GM23338 (cell line): ENCODE results near the gene LCE1A. TPM values are rescaled to one million over a fixed set of nuclear protein-coding genes. Genes with fewer than 3 reads are reported as not detected.

Experiments used
- EZH2 ChIP-seq: fragments of 200-600 bp; sonication (generic); IDR thresholded peaks from one replicate; pipeline ENCODE4 v1.8.0; 2017; ENCODE audit warnings: antibody characterized with exemption, mild to moderate bottlenecking, low read depth; ENCODE audit not compliant: unreplicated experiment
- JUNB ChIP-seq: IDR thresholded peaks from one replicate; pipeline ENCODE4 v1.6.1; 2016; ENCODE audit warnings: antibody characterized with exemption; ENCODE audit not compliant: unreplicated experiment
- NANOG ChIP-seq: IDR thresholded peaks from 2 replicates; pipeline ENCODE4 v1.6.1; 2016; ENCODE audit warnings: antibody characterized with exemption, borderline replicate concordance
- POLR2AphosphoS5 ChIP-seq: IDR thresholded peaks from 2 replicates; pipeline ENCODE4 v1.6.1; 2016; ENCODE audit warnings: antibody characterized with exemption, low read depth
- STAT1 ChIP-seq: IDR thresholded peaks from one replicate; pipeline ENCODE4 v1.6.1; 2016; ENCODE audit warnings: antibody characterized with exemption; ENCODE audit not compliant: unreplicated experiment
- ZNF114 ChIP-seq: fragments of 250-450 bp; sonication (Bioruptor Pico); IDR thresholded peaks from 2 replicates; pipeline ENCODE4 v1.5.0; 2020; ENCODE audit warnings: mild to moderate bottlenecking, moderate library complexity
- ZNF331 ChIP-seq: fragments of 250-450 bp; sonication (Bioruptor Pico); IDR thresholded peaks from 2 replicates; pipeline ENCODE4 v1.5.0; 2020; ENCODE audit warnings: low read depth, mild to moderate bottlenecking, moderate library complexity
- polyA plus RNA-seq: library from polyadenylated mRNA; unstranded; fragments of >200 nt; fragmentation: Nextera tagmentation; extraction: Ambion mirVana; gene quantifications from 2 replicates; pipeline ENCODE4 v1.2.1, GENCODE V29; 2016
- total RNA-seq: library from RNA; depleted of rRNA; stranded (reverse); fragments of >200 nt; shearing (Covaris generic); gene quantifications from 2 replicates; pipeline ENCODE4 v1.2.3, GENCODE V29; 2014
- TF ChIP-seq, protein P1 (sequence below): fragments of 250-450 bp; sonication (Bioruptor Pico); IDR thresholded peaks from 2 replicates; pipeline ENCODE4 v1.5.0; 2020; ENCODE audit warnings: mild to moderate bottlenecking, moderate library complexity
- TF ChIP-seq, protein P2 (sequence below), 2 experiments: fragments of 200-600 bp in 1 of 2; sonication (generic) in 1 of 2; conservative IDR thresholded peaks; 2 replicates each; pipeline versions ENCODE4 v1.5.1 to v1.6.1; 2016 to 2017; ENCODE audit warnings: antibody characterized with exemption in 2 of 2, low read depth in 2 of 2, mild to moderate bottlenecking in 2 of 2, moderate library complexity in 1 of 2
- TF ChIP-seq, protein P3 (sequence below): IDR thresholded peaks from 2 replicates; pipeline ENCODE4 v1.6.1; 2016; ENCODE audit warnings: antibody characterized with exemption

The LCE1A gene
- total and polyA plus RNA-seq, 2 experiments from 2014 or later = not detected

DNA sequence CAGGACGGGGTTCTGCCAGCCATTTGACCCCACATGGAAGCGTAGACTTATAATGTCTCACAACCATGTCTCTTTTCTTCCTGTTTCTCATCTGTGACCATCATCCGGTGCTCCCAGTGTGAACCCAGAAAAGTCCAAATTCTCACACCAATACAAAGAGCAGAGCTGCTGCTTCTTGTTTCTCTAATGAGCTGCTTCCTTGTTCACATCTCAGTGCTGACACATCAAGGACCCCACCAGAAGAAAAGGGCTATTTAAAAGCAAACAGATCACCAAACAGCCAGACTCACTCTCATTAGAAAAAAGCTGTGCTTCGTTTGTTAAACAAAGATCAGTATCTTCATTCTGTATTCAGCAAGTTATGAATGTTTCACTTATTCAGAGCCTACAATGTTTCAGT, 31.6 kb upstream of the LCE1A start (continued):
- TF ChIP-seq, protein P1, sequence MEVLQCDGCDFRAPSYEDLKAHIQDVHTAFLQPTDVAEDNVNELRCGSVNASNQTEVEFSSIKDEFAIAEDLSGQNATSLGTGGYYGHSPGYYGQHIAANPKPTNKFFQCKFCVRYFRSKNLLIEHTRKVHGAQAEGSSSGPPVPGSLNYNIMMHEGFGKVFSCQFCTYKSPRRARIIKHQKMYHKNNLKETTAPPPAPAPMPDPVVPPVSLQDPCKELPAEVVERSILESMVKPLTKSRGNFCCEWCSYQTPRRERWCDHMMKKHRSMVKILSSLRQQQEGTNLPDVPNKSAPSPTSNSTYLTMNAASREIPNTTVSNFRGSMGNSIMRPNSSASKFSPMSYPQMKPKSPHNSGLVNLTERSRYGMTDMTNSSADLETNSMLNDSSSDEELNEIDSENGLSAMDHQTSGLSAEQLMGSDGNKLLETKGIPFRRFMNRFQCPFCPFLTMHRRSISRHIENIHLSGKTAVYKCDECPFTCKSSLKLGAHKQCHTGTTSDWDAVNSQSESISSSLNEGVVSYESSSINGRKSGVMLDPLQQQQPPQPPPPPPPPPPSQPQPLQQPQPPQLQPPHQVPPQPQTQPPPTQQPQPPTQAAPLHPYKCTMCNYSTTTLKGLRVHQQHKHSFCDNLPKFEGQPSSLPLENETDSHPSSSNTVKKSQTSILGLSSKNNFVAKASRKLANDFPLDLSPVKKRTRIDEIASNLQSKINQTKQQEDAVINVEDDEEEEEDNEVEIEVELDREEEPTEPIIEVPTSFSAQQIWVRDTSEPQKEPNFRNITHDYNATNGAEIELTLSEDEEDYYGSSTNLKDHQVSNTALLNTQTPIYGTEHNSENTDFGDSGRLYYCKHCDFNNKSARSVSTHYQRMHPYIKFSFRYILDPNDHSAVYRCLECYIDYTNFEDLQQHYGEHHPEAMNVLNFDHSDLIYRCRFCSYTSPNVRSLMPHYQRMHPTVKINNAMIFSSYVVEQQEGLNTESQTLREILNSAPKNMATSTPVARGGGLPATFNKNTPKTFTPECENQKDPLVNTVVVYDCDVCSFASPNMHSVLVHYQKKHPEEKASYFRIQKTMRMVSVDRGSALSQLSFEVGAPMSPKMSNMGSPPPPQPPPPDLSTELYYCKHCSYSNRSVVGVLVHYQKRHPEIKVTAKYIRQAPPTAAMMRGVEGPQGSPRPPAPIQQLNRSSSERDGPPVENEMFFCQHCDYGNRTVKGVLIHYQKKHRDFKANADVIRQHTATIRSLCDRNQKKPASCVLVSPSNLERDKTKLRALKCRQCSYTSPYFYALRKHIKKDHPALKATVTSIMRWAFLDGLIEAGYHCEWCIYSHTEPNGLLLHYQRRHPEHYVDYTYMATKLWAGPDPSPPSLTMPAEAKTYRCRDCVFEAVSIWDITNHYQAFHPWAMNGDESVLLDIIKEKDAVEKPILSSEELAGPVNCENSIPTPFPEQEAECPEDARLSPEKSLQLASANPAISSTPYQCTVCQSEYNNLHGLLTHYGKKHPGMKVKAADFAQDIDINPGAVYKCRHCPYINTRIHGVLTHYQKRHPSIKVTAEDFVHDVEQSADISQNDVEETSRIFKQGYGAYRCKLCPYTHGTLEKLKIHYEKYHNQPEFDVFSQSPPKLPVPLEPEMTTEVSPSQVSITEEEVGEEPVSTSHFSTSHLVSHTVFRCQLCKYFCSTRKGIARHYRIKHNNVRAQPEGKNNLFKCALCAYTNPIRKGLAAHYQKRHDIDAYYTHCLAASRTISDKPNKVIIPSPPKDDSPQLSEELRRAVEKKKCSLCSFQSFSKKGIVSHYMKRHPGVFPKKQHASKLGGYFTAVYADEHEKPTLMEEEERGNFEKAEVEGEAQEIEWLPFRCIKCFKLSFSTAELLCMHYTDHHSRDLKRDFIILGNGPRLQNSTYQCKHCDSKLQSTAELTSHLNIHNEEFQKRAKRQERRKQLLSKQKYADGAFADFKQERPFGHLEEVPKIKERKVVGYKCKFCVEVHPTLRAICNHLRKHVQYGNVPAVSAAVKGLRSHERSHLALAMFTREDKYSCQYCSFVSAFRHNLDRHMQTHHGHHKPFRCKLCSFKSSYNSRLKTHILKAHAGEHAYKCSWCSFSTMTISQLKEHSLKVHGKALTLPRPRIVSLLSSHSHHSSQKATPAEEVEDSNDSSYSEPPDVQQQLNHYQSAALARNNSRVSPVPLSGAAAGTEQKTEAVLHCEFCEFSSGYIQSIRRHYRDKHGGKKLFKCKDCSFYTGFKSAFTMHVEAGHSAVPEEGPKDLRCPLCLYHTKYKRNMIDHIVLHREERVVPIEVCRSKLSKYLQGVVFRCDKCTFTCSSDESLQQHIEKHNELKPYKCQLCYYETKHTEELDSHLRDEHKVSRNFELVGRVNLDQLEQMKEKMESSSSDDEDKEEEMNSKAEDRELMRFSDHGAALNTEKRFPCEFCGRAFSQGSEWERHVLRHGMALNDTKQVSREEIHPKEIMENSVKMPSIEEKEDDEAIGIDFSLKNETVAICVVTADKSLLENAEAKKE (CRISPR knock-in tag) = no peak
- TF ChIP-seq STAT1 (no peak), NANOG (no peak), EZH2 (no peak), JUNB (no peak), POLR2AphosphoS5 (no peak), ZNF114 (CRISPR knock-in tag) (no peak), ZNF331 (CRISPR knock-in tag) (no peak)
- TF ChIP-seq, protein P2, sequence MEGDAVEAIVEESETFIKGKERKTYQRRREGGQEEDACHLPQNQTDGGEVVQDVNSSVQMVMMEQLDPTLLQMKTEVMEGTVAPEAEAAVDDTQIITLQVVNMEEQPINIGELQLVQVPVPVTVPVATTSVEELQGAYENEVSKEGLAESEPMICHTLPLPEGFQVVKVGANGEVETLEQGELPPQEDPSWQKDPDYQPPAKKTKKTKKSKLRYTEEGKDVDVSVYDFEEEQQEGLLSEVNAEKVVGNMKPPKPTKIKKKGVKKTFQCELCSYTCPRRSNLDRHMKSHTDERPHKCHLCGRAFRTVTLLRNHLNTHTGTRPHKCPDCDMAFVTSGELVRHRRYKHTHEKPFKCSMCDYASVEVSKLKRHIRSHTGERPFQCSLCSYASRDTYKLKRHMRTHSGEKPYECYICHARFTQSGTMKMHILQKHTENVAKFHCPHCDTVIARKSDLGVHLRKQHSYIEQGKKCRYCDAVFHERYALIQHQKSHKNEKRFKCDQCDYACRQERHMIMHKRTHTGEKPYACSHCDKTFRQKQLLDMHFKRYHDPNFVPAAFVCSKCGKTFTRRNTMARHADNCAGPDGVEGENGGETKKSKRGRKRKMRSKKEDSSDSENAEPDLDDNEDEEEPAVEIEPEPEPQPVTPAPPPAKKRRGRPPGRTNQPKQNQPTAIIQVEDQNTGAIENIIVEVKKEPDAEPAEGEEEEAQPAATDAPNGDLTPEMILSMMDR (conservative IDR thresholded peaks at IDR 0.05; ENCODE audit: low read depth in 2 of 2) = no peak
- TF ChIP-seq, protein P3, sequence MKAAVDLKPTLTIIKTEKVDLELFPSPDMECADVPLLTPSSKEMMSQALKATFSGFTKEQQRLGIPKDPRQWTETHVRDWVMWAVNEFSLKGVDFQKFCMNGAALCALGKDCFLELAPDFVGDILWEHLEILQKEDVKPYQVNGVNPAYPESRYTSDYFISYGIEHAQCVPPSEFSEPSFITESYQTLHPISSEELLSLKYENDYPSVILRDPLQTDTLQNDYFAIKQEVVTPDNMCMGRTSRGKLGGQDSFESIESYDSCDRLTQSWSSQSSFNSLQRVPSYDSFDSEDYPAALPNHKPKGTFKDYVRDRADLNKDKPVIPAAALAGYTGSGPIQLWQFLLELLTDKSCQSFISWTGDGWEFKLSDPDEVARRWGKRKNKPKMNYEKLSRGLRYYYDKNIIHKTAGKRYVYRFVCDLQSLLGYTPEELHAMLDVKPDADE = no peak
